Activated gamma-delta T cell treated with anti-CD3 and anti-CD28 coated beads, Interleukin-2, amount 50 U/mL, for 16 hours (primary cell): Measurements from ENCODE around the gene WDFY2.
"Not testable (repeated sequence)": the region's sequence is repeated elsewhere in the genome, so short reads cannot be mapped to it uniquely, and the experiment has no call there.

Source experiments
- DNase-seq: peaks from one replicate; pipeline ENCODE4 v3.0.0-alpha.2; 2020; ENCODE audit warnings: low read depth

Gene WDFY2

GRCh38 chr13:51666839-51667238 is 82.6 kb downstream of the WDFY2 start:
- DNase-seq: no peak

DNA sequence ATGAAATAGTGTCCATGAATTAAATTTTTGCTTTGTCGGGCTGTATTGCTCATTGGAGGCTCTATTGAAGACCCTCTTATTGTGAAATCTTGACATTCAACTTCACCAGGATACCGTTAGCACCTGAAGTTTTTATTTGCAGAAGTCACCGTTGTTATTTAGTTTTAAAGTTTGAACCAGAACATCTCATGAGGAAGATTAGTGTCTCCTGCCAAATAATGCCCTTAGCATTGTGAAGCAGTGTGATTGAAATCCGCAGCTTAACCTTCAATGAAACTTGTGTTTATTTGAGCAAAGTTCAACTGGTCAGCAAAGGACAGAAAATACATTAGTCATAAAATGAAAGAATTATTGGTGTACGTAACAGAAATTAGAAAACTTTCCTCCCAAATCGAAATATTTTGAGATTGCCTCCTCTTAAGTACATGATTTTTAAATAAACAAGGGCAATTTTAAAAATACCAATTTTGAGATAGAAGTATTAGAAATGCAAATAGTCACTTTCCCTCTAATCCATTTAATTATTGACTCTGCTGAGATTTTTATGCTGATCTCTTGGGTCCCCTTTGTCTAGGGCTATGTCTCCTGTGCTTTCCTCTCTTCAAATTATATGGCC is 84.4 kb downstream of the WDFY2 start:
- DNase-seq: no peak

DNA sequence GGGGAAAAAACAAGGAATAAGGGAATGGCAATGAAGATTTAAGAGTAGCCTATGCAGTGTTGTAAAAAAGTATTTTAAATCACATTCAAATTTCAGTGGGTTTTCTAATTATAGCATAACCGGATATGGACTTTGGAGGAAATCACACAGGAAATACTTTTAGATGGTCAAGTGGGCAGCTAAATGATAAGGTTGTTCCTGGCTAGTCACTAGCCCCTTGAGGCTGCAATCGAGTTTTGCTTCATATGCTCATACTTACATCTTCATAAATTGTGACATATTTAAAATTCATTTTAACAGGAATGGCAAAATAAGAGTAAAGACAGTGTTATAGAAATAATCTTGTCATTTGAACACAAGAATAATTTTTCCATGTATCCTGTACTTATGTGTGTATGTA is 88.9 kb downstream of the WDFY2 start:
- no peak for DNase-seq

- DNase-seq: no peak
These were observed 90.0 kb downstream of the WDFY2 start for GRCh38 chr13:51674276-51674675.

- no peak for DNase-seq
These were observed 91.1 kb downstream of the WDFY2 start for GRCh38 chr13:51675385-51675784.

- no peak for DNase-seq
These were observed 91.6 kb downstream of the WDFY2 start for GRCh38 chr13:51675877-51676276.

GRCh38 chr13:51676739-51677138 is 92.5 kb downstream of the WDFY2 start:
- DNase-seq: no peak

DNA sequence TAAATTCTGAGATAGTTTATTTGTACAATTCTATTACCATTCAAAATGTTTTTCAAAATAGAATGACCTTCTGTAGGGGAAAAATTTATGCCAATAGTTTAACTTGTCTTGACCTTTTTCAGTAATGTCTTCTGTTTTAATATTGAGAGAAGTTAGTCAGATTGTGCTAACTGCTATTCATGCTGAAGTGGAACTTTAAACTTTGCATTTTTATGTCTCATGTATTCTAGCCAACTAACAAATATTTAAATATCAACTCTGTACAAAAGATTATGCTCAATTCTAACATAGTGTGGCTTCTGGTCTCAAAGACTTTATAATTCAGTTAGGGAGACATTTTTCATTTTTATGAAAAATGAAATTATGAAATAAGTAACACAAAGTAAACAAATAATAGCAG is 94.2 kb downstream of the WDFY2 start:
- DNase-seq: no peak

DNA sequence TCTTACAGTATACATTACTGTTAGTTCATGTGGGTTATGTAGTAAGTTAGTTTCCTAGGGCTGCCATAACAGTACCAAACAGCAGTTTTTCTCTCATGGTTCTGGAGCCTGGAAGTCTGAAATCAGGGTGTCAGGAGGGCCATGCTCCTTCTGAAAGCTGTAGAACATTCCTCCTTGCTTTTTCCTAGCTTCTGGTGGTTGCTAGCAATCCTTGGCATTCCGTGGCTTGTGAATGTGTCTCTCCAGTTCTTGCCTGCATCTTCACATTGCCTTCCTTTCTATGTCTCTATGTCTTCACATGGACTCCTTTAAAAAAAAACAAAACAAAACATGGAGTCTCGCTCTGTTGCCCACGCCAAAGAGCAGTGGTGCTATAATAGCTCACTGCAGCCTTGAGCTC is 95.4 kb downstream of the WDFY2 start:
- DNase-seq: no peak

- no peak for DNase-seq
These were observed 96.9 kb downstream of the WDFY2 start for GRCh38 chr13:51681037-51681678.

GRCh38 chr13:51682686-51683085 is 98.4 kb downstream of the WDFY2 start:
- DNase-seq: no peak

- DNase-seq: no peak
These were observed 99.3 kb downstream of the WDFY2 start for GRCh38 chr13:51683597-51683996.

DNA sequence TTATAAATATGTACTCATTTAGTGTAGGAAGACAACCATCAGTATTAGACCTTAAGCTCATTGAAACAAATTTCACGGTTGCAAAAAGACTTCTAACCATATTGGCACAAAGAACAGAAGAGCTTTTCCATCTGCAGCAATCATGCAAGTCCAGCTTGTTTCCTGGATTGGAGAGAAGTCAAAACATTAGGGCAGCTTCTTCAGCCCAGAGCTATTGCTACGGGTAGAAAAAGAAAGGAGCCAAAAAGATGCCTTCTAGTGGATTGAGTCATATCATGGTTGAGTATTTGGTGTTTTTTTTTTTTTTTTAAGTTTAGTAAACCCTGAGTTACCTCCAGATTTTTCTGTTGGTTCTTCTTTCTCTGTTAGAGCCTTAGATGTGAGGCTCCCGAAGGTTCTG is 99.8 kb downstream of the WDFY2 start:
- no peak for DNase-seq

DNA sequence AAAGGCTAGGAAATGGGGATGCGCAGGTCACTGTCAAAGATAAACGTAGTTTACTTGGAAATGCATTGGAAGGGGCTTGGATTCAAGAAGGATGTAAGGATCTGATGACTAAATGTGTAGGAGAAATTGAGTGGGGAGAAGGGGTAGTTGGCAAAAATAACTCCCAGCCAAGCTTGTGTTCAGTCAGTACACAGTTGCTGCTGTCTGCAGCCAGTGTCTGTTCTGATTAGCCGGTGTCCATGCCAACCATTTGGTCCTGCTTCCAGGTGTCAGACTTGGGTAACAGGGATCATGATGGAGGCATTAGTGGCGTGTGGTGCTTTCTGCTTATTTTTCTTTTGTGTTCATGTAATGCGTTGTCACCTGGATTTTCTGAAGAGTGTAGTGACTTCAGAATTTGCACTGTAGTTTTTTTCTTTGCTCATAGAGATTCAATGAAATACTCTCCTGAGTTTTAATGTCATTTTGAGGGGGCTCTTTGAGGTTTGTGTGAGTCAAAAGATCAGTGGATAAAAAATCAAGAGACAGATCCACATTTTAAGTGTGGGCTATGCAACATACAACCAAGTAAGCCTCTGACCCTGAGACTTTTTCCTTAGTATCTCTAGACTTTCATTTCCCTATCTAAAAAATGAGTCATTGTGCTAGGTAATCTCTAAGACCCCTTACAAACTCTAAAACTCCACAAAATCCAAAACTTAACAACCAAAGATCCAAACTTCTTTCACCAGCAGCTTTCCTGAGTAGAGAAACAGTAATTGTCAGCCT is 103.9 kb downstream of the WDFY2 start:
- DNase-seq: no peak

DNA sequence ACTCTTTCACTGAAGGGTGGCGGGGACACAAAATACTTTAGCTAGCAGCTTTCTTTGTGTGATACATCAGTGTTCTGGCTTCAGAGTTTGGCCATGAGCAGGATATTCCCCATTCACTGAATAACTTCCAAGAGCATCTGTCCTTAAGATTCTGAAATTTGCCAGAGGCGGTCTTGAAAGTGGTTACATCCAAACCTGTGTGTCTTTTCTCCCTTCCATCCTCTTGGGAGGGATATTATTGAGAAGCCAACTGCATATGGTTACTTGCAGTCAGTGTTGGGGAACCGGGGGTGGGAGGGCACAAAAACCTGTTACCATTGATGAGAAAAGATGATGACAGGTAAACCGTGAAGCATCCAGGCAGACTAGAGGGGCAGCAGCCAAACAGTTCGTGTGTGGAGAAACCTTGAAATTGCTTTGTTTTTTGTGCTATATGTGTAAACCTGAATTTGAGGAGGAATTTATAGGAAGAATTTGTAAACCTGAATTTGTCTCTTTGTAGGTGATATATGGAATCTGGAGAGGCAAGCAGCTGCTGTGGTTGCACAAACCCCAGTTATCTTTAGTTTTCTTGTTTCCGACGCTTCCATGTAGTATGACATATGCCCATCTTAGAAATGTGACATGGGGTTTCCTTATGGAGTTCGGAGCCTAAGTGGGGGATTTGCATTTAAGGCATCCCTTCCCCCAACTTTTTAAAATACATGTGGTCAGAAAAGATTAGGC is 104.8 kb downstream of the WDFY2 start:
- no peak for DNase-seq

- no peak for DNase-seq
These were observed 105.4 kb downstream of the WDFY2 start for GRCh38 chr13:51689663-51689996.

- not testable (repeated sequence) for DNase-seq
These were observed 111.4 kb downstream of the WDFY2 start for GRCh38 chr13:51695677-51696076.

GRCh38 chr13:51697181-51697580 is 112.9 kb downstream of the WDFY2 start:
- no peak for DNase-seq

- no peak for DNase-seq
These were observed 113.6 kb downstream of the WDFY2 start for GRCh38 chr13:51697855-51698254.

DNA sequence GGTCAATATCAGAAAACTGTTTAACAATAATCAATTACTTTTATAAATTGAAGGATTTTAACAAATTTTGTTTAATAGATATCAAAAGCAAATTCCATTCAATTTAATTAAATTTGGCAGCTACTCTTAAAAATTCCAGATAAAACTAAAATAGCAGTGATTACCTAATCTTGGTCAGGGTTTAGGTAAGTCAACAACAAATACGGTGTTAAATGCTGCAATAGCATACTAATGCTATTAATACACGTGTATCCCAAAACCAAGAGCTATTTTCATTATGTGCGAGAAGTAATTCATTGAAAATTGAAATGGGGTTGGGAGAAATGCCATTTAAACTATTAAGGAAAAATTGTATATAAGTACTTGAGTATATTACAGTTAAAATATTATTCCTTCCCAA is 114.1 kb downstream of the WDFY2 start:
- no peak for DNase-seq

DNA sequence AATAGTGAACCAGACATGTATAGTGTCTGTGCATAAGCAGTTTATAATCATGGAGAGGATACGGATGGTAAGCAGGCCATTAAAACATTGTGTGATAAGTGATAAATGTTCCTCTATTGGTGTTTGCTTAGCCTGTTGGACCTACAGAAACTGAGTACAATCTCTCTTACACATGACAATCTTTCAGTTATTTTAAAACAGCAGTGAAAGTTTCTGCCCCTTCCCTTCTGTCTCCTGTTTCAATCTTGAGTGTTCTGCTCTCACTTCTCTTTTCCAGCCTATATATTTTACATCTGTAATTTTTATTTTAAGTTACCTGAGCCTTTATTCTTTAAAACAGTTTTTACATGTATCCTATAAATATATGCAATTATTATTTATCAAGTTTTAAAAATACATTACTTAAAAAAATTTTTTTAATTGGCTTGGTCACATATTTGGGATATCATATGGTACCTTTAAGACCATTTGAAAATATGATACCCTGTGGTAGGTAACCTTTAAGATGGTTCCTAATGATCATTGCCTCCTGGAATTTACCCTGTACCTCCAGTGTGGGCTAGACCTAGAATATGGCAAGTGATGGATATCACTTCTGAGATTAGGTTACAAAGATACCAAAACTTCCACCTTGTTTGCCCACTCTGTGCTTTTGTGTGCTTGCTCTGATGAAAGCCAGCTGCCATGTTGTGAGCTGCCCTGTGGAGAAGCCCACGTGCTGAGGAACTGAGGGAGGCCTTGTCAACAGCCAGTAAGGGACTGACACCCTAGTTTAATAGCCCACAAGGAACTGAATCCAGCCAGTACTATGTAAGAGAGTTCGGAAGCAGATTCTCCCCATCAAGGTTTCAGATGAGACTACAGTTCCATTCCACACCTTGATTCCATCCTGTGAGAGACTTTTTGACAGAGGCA is 120.4 kb downstream of the WDFY2 start:
- DNase-seq: no peak

DNA sequence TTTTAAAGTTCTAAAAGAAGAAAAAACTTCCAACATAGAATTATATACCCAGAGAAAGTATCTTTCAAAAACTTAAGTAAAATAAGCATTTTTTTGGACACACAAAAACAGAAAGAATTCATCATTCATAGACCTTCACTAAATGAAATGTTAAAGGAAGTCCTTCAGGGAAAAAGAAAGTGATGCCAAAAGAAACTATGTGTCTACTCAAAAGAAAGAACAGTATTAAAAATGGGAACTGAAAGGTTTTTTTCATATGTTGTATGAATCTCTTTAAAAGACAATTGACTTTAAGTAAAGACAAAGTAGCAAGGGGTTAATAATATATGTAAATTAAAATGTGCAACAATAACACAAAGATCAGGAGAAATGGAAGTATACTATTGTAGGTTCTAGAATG is 123.2 kb downstream of the WDFY2 start:
- DNase-seq: no peak
